ENCODE data around the gene GANAB. TPM values are rescaled to one million over a fixed set of nuclear protein-coding genes. Genes with fewer than 3 reads are reported as not detected.
A peak's percentile ranks its signal among the peaks of the same experiment; 100 is the strongest.

GANAB gene
- total and polyA plus RNA-seq, 8 donors, result 270 to 341 (median 312) TPM

GRCh38 chr11:62600367-62601121, 45.9 kb downstream of the GANAB start:
- intact Hi-C loops (cut with DNase I), result no loop called here
- TF ChIP-seq CTCF (IDR thresholded peaks at IDR 0.05), result no peak
- Histone ChIP-seq H3K27me3 (no peaks in the 10 kb centered on the region), H3K9me3 (no peaks in the 10 kb centered on the region), H3K36me3 (peaks cover 0 to 58% of the 10 kb centered on the region in 2 donors), H3K4me1 (peaks cover 25 to 53% of the 10 kb centered on the region in 2 donors), H3K4me3 (peak overlapping the region; percentile 98), H3K27ac (peak overlapping the region; percentile 96 to 97)
- DNase-seq (no peak), ATAC-seq (no peak)

- intact Hi-C loops (cut with DNase I), result no loop called here
- TF ChIP-seq CTCF (IDR thresholded peaks at IDR 0.05), result no peak
- Histone ChIP-seq H3K27me3 (no peaks in the 10 kb centered on the region), H3K27ac (peak overlapping the region; percentile 56 to 97), H3K4me1 (peaks cover 25 to 53% of the 10 kb centered on the region in 2 donors), H3K9me3 (no peaks in the 10 kb centered on the region), H3K36me3 (peaks cover 0 to 58% of the 10 kb centered on the region in 2 donors), H3K4me3 (peak overlapping the region; percentile 98)
- DNase-seq (no peak), ATAC-seq (no peak)
These were observed 46.5 kb downstream of the GANAB start for GRCh38 chr11:62599901-62600300.

- Histone ChIP-seq H3K36me3 (peaks cover 0 to 58% of the 10 kb centered on the region in 2 donors), H3K9me3 (no peaks in the 10 kb centered on the region), H3K27ac (peak overlapping the region; percentile 62 to 97), H3K27me3 (no peaks in the 10 kb centered on the region), H3K4me3 (peak overlapping the region in 1 of 2 donors; percentile 98), H3K4me1 (peaks cover 25 to 53% of the 10 kb centered on the region in 2 donors)
- DNase-seq (peak; percentile 78 to 95 (median 90)), ATAC-seq (peak; percentile 53)
- no peak for TF ChIP-seq CTCF (IDR thresholded peaks at IDR 0.05)
- intact Hi-C loops (cut with DNase I), result no loop called here
These were observed 47.2 kb downstream of the GANAB start for GRCh38 chr11:62599069-62599696.

GRCh38 chr11:62595124-62595523, 51.3 kb downstream of the GANAB start:
- H3K4me1 ChIP-seq, result peaks cover 26 to 61% of the 10 kb centered on the region in 2 donors
- H3K27ac ChIP-seq, result no peak overlapping the region
- no peak for DNase-seq
- no peak for ATAC-seq
- no peak overlapping the region for H3K4me3 ChIP-seq
- H3K36me3 ChIP-seq, result peaks cover 0 to 58% of the 10 kb centered on the region in 2 donors
- TF ChIP-seq CTCF (IDR thresholded peaks at IDR 0.05), result no peak
- intact Hi-C loops (cut with DNase I), result no loop called here
- H3K27me3 ChIP-seq, result no peaks in the 10 kb centered on the region
- H3K9me3 ChIP-seq, result no peaks in the 10 kb centered on the region

GRCh38 chr11:62593434-62594044, 52.9 kb downstream of the GANAB start:
- Histone ChIP-seq H3K4me3 (no peak overlapping the region), H3K4me1 (peaks cover 12 to 50% of the 10 kb centered on the region in 2 donors), H3K36me3 (peaks cover 0 to 53% of the 10 kb centered on the region in 2 donors), H3K27ac (no peak overlapping the region), H3K27me3 (no peaks in the 10 kb centered on the region), H3K9me3 (no peaks in the 10 kb centered on the region)
- ATAC-seq, result peak; percentile 42
- intact Hi-C loops (cut with DNase I), result no loop called here
- TF ChIP-seq CTCF (IDR thresholded peaks at IDR 0.05), result peak; percentile 41 to 55
- DNase-seq, result peak; percentile 39 to 89 (median 78)

All from left lung (tissue), 10 donors.